ENCODE results near the gene PRDM11.

GRCh38 chr11:45215098-45215865 is 68.8 kb downstream of the PRDM11 start:
- TF ChIP-seq POLR2A (IDR thresholded peaks at IDR 0.05): no peak
- TF ChIP-seq POLR2AphosphoS5 (IDR thresholded peaks at IDR 0.05): no peak
- TF ChIP-seq, protein P1, sequence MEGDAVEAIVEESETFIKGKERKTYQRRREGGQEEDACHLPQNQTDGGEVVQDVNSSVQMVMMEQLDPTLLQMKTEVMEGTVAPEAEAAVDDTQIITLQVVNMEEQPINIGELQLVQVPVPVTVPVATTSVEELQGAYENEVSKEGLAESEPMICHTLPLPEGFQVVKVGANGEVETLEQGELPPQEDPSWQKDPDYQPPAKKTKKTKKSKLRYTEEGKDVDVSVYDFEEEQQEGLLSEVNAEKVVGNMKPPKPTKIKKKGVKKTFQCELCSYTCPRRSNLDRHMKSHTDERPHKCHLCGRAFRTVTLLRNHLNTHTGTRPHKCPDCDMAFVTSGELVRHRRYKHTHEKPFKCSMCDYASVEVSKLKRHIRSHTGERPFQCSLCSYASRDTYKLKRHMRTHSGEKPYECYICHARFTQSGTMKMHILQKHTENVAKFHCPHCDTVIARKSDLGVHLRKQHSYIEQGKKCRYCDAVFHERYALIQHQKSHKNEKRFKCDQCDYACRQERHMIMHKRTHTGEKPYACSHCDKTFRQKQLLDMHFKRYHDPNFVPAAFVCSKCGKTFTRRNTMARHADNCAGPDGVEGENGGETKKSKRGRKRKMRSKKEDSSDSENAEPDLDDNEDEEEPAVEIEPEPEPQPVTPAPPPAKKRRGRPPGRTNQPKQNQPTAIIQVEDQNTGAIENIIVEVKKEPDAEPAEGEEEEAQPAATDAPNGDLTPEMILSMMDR (IDR thresholded peaks at IDR 0.05): no peak
- TF ChIP-seq EP300 (IDR thresholded peaks at IDR 0.05): no peak

Measured in stomach (tissue), 4 donors.